ENCODE data around the gene TSPAN17.

Gene TSPAN17

GRCh38 chr5:176619569-176620332 is 27.5 kb upstream of the TSPAN17 start:
- H3K36me3 ChIP-seq, result no peaks in the 10 kb centered on the region
- TF ChIP-seq CTCF (IDR thresholded peaks at IDR 0.05; ENCODE audit: low read depth, low read length), result no peak
- peaks cover 13% of the 10 kb centered on the region; the same call in 1 of the 2 replicates for H3K27me3 ChIP-seq
- no peaks in the 10 kb centered on the region for H3K9me3 ChIP-seq
- H3K4me1 ChIP-seq, result peaks cover 2% of the 10 kb centered on the region; the same call in 1 of the 2 replicates
- DNase-seq, result no peak
- peak overlapping the region; percentile 23 for H3K4me3 ChIP-seq (ENCODE audit: low read depth, low read length)

- no peaks in the 10 kb centered on the region for H3K36me3 ChIP-seq
- no peak for TF ChIP-seq CTCF (IDR thresholded peaks at IDR 0.05; ENCODE audit: low read depth, low read length)
- no peak for DNase-seq
- H3K9me3 ChIP-seq, result no peaks in the 10 kb centered on the region
- H3K4me3 ChIP-seq (ENCODE audit: low read depth, low read length), result no peak overlapping the region
- H3K27me3 ChIP-seq, result peaks cover 13% of the 10 kb centered on the region; the same call in 1 of the 2 replicates
- H3K4me1 ChIP-seq, result peaks cover 2% of the 10 kb centered on the region; the same call in 1 of the 2 replicates
Measured at GRCh38 chr5:176620333-176620981, 26.8 kb upstream of the TSPAN17 start.

GRCh38 chr5:176621661-176622079 is 25.6 kb upstream of the TSPAN17 start:
- TF ChIP-seq CTCF (IDR thresholded peaks at IDR 0.05; ENCODE audit: low read depth, low read length), result no peak
- Histone ChIP-seq H3K4me3 (ENCODE audit: low read depth, low read length) (no peak overlapping the region), H3K9me3 (no peaks in the 10 kb centered on the region), H3K27me3 (peaks cover 13% of the 10 kb centered on the region; the same call in 1 of the 2 replicates), H3K36me3 (no peaks in the 10 kb centered on the region), H3K4me1 (peaks cover 2% of the 10 kb centered on the region; the same call in 1 of the 2 replicates)
- no peak for DNase-seq

GRCh38 chr5:176624142-176624541 is 23.1 kb upstream of the TSPAN17 start:
- TF ChIP-seq CTCF (IDR thresholded peaks at IDR 0.05; ENCODE audit: low read depth, low read length), result no peak
- H3K9me3 ChIP-seq, result no peaks in the 10 kb centered on the region
- no peak overlapping the region for H3K4me3 ChIP-seq (ENCODE audit: low read depth, low read length)
- H3K36me3 ChIP-seq, result no peaks in the 10 kb centered on the region
- peaks cover 13% of the 10 kb centered on the region; the same call in 1 of the 2 replicates for H3K27me3 ChIP-seq
- H3K4me1 ChIP-seq, result no peaks in the 10 kb centered on the region; the same call in 1 of the 2 replicates
- DNase-seq, result no peak

GRCh38 chr5:176624938-176625337 is 22.3 kb upstream of the TSPAN17 start:
- no peaks in the 10 kb centered on the region for H3K4me1 ChIP-seq
- DNase-seq, result no peak
- no peak overlapping the region for H3K4me3 ChIP-seq (ENCODE audit: low read depth, low read length)
- no peaks in the 10 kb centered on the region for H3K9me3 ChIP-seq
- peaks cover 10% of the 10 kb centered on the region for H3K27me3 ChIP-seq
- H3K36me3 ChIP-seq, result no peaks in the 10 kb centered on the region
- no peak for TF ChIP-seq CTCF (IDR thresholded peaks at IDR 0.05; ENCODE audit: low read depth, low read length)

- no peak for DNase-seq
- Histone ChIP-seq H3K36me3 (no peaks in the 10 kb centered on the region), H3K4me3 (ENCODE audit: low read depth, low read length) (no peak overlapping the region), H3K9me3 (no peaks in the 10 kb centered on the region), H3K27me3 (peaks cover 11% of the 10 kb centered on the region), H3K4me1 (no peaks in the 10 kb centered on the region)
- no peak for TF ChIP-seq CTCF (IDR thresholded peaks at IDR 0.05; ENCODE audit: low read depth, low read length)
Measured at GRCh38 chr5:176625512-176625911, 21.8 kb upstream of the TSPAN17 start.

All from BE2C (cell line).